Dedifferentiated amniotic fluid mesenchymal stem cell (primary cell): ENCODE data around the gene TNFAIP2.
"Not testable (repeated sequence)": the region's sequence is repeated elsewhere in the genome, so short reads cannot be mapped to it uniquely, and the experiment has no call there.

ENCODE experiments used
- DNase-seq: peaks from one replicate; pipeline ENCODE4 v3.0.0-alpha.2; 2016; ENCODE audit errors: extremely low spot score

Gene TNFAIP2

DNA sequence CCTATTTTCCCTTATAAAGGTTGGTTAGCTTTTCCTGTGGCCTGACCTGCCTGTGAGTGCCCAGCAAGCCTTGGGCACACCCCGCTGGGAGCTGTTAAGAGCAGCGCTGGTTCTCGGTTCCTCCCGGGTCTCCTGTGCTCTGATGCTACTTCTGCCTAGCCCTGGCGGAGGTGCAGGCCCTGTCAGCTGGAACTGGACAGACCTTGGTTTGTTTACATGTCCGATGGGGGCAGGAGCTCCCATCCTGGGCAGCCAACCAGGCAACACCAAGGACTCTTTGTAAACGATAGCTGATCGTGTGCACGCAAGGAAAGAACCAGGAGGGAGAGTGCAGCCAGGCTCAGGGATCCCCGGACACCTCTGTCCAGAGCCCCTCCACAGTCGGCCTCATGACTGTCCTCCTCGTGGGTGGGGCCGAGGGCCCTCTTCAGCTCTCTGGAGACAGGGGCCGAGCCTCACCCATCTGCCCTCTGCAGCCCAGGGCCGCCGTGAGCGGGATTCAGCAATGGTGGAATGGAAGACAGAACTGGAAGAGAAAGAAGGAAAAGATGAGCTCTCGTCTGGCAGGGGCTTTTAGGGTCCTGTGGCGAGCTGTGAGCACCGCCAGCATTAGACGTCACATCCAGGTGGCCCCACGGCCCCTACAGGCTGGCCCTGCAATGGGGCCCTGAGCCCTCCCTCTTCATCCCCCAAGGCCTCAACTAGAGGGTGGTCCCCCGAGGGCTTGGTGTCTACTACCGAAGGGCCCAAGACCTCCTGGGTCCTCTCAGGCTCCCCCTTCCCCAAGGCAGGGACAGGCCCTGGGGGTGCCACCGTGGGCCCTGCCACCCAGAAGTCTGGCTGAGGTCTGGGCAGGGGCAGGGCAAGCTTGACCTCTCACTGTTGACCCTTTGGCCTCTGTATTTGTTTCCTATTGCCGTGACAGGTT lies 12.3 kb downstream of the TNFAIP2 start:
- no peak for DNase-seq

DNA sequence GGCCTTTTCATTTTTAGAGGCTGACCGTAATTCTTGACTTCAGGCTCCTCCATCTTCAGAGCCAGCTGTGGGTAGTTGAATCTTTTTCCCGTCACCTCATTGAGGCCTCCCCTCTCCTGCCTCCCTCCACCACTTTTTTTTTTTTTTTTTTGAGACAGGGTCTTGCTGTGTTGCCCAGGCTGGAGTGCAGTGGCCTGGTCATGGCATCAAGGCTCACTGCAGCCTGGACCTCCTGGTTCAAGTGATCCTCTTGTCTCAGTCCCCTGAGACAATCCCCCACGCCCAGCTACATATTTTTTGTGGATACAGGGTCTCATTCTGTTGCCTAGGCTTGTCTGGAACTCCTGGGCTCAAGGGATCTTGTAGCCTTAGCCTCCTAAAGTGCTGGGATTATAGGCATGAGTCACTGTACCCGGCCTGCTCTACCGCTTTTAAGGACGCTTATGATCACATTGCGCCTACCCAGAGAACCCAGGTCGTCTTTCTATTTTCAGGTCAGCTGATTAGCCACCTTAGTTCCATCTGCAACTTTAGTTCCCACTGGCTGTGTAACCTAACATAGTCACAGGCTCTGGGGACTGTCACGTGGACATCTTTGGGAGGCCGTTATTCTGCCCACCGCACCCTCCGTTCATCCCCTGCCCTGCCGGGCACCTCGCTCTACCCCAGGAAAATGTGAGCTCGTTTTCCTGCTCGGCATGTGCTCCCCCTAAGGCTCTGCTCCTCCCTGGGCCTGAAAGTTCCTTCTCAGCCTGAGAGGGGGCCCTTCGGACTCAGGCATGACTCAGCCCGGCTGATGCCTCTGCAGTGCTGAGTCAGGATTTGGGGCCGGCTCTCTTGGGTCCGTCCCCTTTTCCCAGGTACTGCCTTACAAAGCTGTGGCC lies 13.4 kb downstream of the TNFAIP2 start:
- peak; percentile 22 for DNase-seq

DNA sequence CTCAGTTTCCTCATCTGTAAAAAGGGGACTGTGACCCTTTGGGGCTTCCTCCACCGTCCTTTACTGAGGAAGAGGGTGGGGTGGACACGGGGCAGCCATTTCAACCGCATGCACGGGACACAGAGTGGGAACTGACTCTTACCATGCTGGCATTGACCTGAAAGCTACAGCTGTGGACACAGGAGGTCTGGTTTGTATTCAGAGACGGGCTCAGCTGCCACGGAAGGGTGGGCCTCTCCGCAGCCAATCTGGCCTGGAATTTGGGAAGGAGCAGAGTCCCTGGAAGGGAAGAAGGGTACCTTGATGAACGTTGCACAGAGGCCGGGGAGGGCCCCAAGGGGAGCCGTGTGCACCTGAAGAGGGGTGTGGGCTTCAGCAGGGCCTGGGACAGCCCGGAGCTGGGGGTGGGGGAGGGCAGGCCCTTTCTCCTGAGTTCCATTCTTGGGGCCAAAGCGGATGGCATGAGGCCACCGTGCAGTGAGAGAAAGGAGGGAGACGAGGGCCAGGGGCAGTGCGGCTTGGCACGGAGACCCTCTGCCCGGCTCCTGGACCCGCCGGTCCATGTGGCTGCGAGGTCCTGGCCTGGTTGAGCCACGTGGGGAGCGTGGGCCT lies 14.5 kb downstream of the TNFAIP2 start:
- DNase-seq = no peak

DNA sequence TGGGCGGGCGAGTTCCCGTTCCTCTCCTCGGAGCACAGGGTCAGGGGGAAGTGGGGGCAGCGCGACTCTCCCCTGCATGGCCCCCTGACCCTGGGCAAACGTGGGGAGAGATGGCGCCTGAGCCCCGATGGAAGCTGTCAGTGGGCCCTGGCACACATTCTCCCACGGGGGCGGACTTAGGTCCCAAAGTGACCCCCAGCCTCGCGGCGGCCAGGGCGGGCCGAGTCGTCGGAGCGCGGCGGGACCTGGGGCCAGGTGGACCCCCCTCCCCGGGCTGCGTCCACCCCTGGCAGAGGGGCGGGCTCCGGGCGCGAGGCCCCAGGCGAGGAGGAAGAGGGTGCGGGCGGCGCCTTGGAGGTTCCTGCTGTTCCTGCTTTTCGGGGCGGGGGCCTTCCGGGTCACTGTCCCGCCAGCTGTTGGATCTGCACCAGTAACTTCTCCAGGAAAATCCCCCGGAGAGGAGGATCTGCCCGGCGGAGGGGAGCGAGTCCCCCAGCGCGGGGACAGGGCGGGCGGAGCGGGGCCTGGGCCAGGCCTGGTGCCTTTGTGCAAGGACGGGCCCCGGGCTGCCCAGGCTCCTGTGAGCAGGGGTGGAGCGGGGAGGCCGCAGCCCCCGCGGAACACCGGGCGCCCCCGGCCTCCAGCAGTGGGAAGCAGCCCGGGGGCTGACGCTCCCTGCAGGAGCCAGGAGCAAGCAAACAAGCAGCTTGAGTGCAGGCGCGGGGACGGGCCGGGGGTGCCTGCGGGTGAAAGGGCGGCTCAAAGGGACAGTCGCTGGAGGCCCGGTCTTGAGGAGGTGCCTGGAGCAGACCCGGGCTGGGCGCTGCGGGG lies 15.3 kb downstream of the TNFAIP2 start:
- DNase-seq = no peak

DNA sequence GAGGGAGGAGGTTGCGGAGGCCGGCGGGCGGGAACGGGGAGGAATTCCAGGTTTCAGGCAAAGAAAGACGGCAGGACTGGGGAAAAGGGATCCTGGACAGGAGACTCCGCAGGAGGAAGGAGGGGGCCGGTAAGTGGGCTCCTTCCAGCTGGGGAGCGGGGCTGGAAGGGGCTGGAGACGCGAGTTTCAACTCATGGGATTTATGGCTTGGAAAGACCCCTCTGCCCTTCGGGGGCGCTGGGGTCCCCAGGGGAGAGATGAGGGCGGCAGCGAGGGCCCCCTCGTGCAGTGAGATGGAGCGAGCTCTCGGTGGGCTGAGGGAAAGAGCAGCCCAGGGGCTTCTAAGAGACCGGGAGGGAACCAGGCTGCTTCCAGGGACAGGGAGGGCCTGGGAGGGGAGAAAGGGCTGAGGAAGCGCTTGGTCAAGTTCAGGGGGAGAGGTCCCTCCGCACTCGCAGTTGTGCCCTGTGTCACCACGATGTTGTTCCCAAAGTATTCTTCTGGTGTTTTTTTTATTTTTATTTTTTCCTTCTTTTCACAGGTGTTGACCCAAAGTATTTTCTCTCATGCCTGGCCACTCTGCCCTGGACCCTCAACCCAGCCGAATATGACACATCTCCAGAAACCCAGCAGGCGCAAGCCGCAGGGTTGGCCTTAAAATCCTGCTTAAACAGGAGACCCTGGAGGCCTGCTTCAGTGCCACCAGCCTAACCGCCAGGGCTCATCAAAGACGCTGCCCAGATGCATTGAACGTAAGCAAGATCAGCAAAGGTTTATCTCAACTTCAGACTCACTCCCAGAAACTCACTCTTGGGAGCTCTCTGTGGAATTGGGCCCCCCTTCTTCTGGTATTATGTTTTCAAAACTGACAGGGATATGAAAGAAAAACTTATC lies 16.1 kb downstream of the TNFAIP2 start:
- no peak for DNase-seq

DNA sequence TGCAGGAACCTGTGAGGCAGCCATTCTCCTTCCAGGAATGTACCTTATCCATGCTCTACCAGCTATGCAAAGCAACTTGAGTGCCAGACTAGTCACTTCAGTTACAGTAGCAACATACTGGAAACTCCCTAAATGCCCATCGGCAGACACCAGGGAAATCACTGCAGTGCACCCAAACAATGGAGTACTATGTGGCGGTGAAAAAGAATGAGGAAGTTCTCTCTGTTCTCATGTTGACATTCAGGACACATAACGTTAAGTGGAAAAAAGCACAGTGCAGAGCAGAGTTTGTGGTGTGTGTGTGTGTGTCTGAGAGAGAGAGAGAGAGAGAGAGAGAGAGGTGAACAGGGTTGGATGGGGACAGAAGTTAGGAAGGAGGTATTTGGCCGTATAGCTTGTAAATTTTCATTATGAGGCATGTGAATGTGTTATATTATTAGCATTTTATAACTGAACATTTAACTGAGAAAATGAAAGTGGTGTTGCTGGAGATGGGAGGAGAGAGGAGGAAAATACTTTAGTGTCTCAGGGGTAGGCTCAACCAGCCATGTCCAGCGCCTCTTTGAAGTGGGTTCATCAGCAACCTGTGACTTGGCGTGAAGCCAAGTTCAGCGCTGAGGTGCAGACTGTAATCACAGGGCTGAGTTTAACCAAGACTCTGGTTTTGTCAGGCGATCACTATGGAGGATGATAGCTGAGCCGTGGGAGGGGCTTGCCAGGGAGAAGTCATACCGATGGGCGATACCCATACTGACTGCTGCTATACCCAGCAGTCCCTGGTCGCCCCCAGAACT lies 17.3 kb downstream of the TNFAIP2 start:
- DNase-seq = no peak

- no peak for DNase-seq
These were observed 18.0 kb downstream of the TNFAIP2 start for GRCh38 chr14:103141117-103141796.

GRCh38 chr14:103142026-103142425 lies 18.8 kb downstream of the TNFAIP2 start:
- no peak for DNase-seq

GRCh38 chr14:103142721-103143302 lies 19.6 kb downstream of the TNFAIP2 start:
- DNase-seq = no peak

- DNase-seq = no peak
These were observed 20.2 kb downstream of the TNFAIP2 start for GRCh38 chr14:103143506-103143905.

DNA sequence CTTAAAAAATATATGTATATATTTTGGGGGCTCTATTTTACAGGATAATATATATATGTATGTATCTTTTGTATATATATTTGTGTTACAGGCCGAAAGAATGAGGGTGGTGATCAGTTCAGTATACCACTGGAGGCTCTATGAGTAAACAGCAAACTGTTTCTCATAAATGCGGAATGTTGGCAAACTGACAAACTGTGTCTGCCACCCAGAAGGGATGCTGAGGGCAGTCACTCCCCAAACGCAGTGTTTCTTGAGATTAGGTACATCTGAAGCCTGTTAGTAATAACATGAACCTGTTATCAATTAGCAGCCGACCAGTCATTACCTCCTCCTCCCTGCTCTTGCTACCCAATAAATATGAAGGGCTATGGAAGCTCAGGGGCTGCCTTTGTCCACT lies 20.8 kb downstream of the TNFAIP2 start:
- peak; percentile 82 for DNase-seq

DNA sequence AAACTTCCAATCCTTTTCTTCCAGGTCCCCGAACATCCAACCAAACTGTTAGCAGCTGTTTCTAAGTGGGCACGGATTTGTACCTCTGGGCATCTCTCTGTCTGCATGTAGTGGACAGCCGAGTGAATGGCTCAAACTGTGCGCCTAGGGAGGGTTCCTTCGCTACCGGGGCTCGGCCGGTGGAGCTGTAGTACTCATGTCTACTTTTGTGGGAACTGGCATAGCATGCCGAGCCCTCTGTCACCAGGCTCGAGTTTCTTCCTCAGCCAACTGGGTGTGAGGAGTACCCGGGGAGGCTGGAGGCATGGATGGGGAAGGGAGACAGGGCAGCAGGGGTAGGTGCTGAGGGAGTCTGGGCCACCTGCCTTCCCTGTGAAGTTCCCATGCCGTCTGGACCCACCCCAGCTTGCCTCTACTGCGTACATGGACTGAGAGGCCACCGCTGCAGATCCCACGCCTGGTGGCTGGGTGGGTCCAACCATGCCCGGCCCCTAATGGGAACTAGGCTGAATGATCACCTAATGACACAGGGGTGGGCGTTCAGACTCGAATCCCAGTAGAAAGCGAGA lies 23.0 kb downstream of the TNFAIP2 start:
- no peak for DNase-seq

DNA sequence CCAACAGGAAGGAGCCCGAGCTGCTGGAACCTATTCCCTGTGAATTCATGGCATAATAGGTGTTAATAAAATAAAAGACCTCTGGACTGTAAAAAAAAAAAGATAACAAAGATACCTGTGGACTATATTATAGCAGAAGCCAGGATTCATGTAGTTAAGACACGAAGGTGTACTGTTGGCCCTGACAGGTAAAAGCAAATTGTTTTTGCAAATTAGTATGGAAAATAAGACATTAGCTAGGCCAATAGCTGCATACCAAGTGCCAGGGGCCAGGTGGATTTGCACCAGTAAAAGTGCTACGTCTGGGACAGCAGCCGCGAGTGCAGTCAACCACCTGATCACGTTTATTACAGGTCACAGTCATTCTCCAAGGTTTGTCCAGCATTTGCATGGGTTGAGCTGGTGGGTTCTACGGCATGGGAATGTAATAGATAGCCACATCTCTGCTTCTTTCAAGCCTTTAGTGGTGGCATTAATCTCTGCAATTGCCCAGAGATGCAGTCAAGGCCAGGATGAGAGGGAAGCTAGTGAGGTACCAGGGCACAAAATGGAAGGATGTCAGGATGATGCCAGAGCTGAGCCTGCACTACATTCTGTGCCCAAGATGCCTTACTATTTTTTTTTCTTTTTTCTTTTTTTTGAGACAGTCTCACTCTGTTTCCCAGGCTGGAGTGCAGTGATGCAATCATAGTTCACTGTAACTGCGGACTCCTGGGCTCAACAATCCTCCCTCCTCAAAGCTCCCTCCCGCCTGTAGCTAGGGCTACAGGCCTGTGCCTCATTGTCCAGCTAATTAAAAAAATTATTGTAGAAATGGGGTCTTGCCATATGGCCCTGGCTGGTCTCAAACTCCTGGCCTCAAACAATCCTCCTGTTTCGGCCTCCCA lies 26.3 kb downstream of the TNFAIP2 start:
- DNase-seq = no peak

DNA sequence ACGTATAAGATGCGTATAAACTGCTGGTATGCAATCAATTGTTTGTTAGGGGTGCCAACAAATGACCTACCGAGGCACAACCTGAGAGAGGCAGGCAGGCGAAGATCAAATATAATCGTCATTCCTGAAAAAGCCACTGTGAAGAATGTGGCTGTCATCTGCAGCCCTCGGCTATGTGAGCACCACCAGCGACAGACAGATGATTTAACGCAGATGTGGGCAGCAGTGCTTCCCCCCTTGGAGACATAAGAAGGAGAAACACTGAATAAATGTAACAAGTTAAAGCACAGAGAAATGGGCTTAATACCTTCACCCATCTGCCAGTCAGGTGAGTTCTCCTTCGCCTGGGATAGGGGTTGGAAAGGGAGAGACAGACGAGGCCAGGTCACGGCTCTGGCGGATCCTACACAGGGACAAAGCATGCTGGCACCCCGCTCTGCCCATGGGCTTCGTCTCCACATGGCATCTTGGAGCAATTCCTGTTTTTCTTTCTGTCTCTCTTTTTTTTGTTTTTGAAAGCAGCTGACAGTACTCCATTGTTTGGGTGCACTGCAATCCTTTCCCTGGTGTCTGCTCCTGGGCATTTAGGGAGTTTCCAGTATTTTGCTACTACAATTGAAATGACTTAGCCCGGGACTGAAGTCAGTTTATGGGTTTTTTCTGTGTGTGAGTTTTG lies 28.1 kb downstream of the TNFAIP2 start:
- no peak for DNase-seq

GRCh38 chr14:103155010-103155409 lies 31.7 kb downstream of the TNFAIP2 start:
- DNase-seq = no peak

GRCh38 chr14:103155416-103155815 lies 32.2 kb downstream of the TNFAIP2 start:
- not testable (repeated sequence) for DNase-seq
